ENCODE measurements around the gene EVX2.

Gene EVX2

DNA sequence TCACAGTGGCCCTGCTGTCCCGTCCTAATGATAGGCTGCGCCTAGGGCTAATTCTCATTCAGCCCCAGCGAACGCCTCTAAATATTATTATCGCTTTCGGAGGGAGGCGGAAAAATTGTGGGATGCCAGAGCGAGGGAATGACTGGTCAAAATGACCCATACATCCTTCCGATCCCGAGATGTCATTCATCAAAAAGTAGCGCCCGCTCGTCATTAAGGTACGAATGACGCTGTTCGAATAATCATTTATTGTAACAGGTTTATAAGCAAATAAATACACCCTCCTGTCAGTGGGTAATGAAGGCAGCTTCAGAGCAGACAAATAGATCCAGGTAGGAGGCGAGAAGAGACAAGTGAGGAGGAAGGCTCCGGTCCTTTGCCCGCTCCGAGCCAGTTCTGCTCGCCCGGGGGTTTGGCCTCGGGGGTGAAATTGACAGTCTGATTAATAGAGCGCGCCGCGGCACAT is at the start of gene EVX2:
Gene EVX2, minus strand, starts transcription at position 167 of the 466 bp plus-strand sequence. CDS start 186 bp downstream, outside the sequence.
- Mint-ChIP-seq H3K4me1 (peaks cover 47% of the 10 kb centered on the region), H3K27ac (peak within 1 kb of the TSS in 1 of 2 donors; percentile 93), H3K9me3 (peaks cover 8 to 43% of the 10 kb centered on the region in 2 donors), H3K27me3 (peaks cover 97% of the 10 kb centered on the region), H3K4me3 (peak within 1 kb of the TSS; percentile 15 to 55)
- ATAC-seq: no peak
- DNase-seq: no peak

DNA sequence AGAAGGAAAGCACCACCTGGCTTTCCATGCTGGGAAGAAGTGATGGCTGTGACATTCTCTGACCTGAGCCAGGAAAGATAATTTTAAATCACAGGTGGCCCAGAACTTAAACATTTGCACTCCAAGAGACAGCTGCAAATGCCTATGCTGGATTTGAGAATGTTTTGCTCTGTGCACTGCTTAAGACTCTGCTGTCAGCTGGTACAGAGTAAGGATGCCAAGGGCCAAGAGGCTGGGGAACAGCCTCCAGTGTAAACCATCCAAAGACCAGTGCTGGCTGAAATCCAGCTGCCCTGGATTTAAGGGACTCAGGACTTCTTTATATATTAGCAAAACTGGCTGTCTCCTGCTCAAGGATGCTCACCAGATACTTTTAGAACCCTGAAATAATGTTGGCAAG is 49.6 kb upstream of the EVX2 start:
- ATAC-seq (no peak), DNase-seq (no peak)
- Mint-ChIP-seq H3K27ac (no peak overlapping the region), H3K27me3 (peaks cover 96% of the 10 kb centered on the region), H3K4me3 (no peak overlapping the region), H3K4me1 (peaks cover 43% of the 10 kb centered on the region), H3K9me3 (peaks cover 0 to 3% of the 10 kb centered on the region in 2 donors)

DNA sequence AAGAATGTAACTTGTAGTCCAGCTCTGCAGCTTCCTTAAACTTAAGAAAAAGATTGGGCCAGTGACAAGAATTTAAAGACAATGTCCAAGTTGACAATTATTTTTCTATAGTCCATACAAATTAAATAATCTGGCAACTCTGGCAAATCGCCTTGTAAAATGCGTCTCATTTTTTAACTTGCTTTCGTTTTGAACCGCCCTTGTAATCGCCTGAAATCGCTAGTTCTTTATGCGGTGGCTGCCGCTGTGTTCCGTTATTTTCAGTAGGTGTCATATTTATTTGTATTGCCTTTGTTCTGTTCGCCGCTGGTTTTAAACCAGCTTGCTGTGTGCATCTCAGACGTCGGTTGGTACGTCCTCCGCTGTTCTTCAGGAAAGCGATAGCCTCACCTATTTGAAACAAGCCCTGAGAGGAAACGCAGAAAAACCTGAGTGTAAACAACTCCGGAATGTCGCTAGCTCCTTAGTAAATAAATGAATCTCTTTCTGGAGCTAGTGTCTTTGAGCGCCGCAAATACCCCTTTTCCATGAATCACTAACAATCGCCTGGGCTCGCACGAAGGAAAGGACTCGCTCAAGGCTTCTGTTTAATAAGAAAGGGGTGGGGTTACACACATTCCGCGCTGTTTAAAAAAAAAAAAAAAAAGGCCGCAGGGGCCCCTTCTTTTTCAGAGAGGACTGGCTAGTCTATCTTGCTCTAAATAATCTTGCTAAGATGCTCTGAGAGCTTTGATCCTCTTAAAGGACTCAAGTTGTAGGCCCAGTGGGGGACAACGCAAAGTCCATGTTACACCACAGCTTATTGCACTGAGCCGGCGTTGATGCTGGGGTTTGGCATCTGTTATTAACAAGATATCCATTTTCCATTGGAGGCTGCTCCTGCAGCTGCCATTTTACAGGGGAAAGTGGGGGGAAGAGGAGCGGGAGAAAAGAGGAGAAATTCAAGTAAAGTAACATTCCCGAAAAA is 48.7 kb upstream of the EVX2 start:
- ATAC-seq (no peak), DNase-seq (no peak)
- Mint-ChIP-seq H3K9me3 (no peaks in the 10 kb centered on the region), H3K27ac (peak overlapping the region in 1 of 2 donors; percentile 63), H3K27me3 (peaks cover 96% of the 10 kb centered on the region), H3K4me3 (peak overlapping the region; percentile 72 to 73), H3K4me1 (peaks cover 50% of the 10 kb centered on the region)

DNA sequence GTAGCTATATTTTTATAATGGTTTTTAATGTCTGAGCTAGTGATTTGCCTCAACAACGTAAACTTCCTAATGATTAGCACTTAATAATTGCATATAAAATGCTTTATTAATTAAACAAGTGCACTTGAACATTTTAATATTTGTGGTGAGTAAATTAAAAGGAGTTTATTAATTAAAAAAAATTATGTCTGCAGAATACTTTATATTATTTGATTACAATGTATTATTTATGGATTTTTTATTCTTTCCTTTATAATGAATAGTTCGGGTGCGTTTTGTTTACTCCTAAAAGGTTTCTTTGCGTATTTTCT is 48.0 kb upstream of the EVX2 start:
- Mint-ChIP-seq H3K27me3 (peaks cover 96% of the 10 kb centered on the region), H3K27ac (peak overlapping the region in 1 of 2 donors; percentile 6), H3K4me1 (peaks cover 52% of the 10 kb centered on the region), H3K4me3 (peak overlapping the region; percentile 72 to 73), H3K9me3 (no peaks in the 10 kb centered on the region)
- no peak for DNase-seq
- ATAC-seq: no peak

DNA sequence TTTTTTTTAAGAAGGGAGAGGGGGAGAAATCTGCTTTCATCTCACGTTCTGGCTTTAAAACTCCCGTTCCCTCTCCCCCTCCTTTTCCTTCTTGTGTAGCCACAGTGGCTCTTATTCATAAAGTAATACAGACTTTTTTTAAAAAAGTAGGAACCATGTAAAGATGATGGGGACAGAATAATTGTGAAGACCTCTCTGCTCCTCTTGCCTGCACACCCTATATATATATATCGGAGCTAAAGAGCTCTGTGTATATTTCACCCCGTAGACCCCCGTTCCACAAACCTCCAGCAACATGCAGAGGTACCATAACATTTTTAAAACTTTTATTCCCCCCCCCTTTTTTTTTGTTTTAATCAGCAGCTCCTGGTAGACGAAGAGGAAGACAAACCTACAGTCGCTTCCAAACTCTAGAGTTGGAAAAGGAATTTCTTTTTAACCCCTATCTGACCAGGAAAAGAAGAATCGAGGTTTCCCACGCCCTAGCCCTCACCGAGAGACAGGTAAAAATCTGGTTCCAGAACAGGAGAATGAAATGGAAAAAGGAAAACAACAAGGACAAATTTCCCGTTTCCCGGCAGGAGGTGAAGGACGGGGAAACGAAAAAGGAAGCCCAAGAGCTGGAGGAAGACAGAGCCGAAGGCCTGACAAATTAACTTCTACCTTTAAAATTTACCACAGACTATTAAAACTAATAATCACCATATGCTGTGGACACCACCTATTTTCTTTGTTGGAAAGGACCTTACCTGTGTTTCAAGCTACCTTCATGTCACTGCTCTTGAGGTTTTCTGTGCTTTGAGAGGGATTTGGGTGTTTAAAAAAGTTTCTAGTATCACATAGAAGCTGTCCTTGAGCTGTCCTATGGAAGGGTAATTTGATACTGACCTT is 47.4 kb upstream of the EVX2 start:
- Mint-ChIP-seq H3K27me3 (peaks cover 96% of the 10 kb centered on the region), H3K27ac (peak overlapping the region in 1 of 2 donors; percentile 54), H3K4me1 (peaks cover 52% of the 10 kb centered on the region), H3K4me3 (peak overlapping the region; percentile 45 to 57), H3K9me3 (no peaks in the 10 kb centered on the region)
- ATAC-seq (no peak), DNase-seq (no peak)

DNA sequence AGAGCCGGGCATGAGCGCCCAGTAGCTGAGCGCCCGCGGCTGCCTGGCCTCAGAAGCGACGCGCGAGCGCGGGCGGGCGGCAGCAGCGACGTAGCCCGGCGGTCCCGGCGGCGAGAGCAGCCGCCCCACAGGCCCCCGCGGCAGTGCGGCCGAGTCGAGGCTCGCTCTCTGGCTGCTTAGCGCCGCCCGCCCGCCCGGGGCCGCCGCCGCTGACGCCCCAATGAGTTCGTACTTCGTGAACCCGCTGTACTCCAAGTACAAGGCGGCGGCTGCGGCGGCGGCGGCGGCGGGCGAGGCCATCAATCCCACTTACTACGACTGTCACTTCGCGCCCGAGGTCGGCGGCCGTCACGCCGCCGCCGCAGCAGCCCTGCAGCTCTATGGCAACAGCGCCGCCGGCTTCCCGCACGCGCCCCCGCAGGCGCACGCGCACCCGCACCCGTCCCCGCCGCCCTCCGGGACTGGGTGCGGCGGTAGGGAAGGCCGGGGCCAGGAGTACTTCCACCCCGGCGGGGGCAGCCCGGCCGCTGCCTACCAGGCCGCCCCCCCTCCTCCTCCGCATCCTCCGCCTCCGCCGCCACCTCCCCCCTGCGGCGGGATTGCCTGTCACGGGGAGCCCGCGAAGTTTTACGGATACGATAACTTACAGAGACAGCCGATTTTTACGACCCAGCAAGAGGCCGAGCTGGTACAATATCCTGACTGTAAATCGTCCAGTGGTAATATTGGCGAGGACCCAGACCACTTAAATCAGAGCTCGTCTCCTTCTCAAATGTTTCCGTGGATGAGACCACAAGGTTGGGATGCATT is 46.6 kb upstream of the EVX2 start:
- Mint-ChIP-seq H3K9me3 (no peaks in the 10 kb centered on the region), H3K4me1 (peaks cover 43% of the 10 kb centered on the region), H3K27ac (peak overlapping the region in 1 of 2 donors; percentile 74), H3K27me3 (peaks cover 96% of the 10 kb centered on the region), H3K4me3 (peak overlapping the region; percentile 45 to 70)
- ATAC-seq: peak; percentile 55
- DNase-seq: no peak

DNA sequence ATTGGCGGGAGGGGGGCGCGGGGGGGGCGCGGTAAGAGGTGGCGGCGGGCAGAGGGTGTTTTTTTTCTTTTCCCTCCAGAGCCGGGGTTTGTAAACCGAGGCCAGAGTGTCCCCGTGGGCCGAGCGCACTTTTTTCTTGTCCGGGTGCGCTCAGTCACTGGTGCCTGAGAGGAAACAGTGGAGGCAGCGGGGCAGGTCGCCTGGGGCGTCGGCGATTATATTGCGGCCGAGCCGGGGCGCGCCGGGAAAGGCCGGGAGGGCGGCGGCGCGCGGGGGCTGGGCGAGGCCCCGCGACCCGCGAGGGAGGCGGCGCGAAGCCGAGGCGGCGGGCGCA is 46.0 kb upstream of the EVX2 start:
- DNase-seq: peak in 1 of 2 donors; percentile 11
- no peaks in the 10 kb centered on the region for H3K9me3 Mint-ChIP-seq
- H3K4me3 Mint-ChIP-seq: peak overlapping the region; percentile 41 to 63
- no peak overlapping the region for H3K27ac Mint-ChIP-seq
- ATAC-seq: peak; percentile 21
- peaks cover 96% of the 10 kb centered on the region for H3K27me3 Mint-ChIP-seq
- H3K4me1 Mint-ChIP-seq: peaks cover 40% of the 10 kb centered on the region

DNA sequence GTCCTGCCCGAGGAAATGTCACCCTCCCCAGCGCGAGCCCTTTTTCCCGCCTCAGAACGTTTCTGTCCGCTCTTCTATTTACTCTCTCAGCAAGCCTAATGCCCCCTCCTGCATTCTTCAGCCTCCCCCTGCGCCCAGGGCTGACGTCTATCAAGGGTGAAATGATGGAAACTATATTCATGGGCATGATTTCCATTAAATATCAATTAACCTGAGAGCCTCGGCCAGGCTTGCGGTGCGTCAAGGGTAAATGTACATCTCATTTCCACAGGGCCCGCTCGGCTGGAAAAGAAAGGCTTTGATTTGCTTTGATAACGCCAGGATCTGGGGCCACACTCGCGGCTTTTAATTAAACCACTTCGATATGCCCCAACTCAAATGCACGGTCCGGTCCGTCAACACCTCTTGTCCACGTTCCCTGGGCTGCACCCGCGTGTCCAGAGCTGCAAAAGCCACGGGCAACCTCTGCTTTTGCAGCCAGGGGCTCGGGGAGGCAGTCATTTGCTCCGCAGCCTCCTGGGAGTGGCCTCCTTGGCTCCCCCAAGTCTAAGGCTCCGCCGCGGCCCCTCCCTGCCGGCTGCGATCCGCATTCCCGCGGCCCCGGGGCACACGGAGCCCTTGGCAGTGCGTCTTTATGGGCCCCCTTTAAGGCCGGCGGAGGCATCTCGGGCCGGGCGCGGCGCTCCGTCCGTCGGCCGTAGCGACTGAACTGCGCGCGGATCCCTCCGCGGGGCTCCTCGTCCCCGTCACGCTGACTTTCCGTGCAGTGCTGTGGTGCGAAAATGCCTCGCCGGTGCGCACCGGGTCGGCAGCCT is 45.4 kb upstream of the EVX2 start, which contains the start of gene HOXD8:
Gene HOXD8, plus strand, starts transcription at position 724 of the 815 bp plus-strand sequence. CDS start 662 bp downstream, outside the sequence.
- Mint-ChIP-seq H3K4me3 (peak within 1 kb of the TSS; percentile 63 to 70), H3K27me3 (peaks cover 96% of the 10 kb centered on the region), H3K4me1 (peaks cover 43% of the 10 kb centered on the region), H3K9me3 (no peaks in the 10 kb centered on the region), H3K27ac (peak within 1 kb of the TSS; percentile 61 to 67)
- DNase-seq (peak in 1 of 2 donors; percentile 35), ATAC-seq (peak; percentile 43)

DNA sequence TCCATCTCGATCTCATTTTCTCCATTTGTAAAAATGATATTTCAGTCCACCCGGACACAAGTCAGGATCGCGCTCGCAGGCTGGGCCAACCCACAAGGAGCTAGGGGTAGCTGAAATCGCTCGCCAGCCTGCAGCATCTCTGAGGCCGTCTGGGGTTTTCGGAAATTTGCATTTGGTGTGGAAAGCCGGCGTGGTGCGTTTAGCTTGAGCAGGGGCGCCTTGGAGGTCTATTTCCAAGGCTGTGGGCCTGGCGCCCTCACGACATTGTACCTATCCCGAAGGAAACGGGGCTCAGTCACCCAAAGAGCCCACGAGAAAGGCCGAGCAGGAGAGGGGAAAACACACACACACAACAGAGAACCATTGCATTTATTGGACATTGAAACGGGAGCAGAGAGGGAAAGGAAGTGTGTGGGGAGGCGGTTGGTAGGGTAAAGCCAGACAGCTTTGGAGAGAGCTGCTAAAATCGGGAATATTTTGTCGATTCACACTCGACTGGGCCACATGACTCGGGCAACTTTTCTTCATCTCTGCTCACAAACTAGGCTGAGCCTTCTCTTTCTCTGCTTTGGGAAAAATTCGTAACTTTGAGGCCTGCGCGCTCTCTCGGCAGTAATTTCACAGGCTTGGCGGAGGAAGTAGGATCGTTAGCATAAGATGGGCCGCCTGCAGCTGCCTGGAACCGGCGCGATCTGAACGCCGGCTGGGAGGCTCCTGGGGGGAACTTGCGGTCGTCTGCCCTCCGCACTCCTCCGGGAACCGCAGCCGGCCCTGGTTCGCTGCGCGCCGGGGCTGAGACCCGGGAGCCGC is 44.6 kb upstream of the EVX2 start:
- Mint-ChIP-seq H3K27me3 (peaks cover 96% of the 10 kb centered on the region), H3K9me3 (no peaks in the 10 kb centered on the region), H3K4me3 (peak overlapping the region; percentile 41 to 58), H3K27ac (peak overlapping the region; percentile 61 to 67), H3K4me1 (peaks cover 51% of the 10 kb centered on the region)
- ATAC-seq (no peak), DNase-seq (peak in 1 of 2 donors; percentile 9)

DNA sequence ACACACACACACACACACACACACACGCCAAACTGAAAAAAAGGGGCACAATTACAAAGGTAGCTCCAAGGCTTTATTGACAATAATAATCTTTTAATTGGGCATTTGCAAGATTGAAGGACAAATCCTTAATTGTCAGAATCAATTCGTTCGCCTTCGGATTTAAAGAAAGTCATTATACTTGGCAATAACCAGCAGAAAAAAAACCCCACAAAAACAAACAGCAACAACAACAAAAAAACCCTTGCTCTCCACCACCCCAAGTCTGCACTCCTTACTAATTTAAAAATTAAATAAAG is 44.0 kb upstream of the EVX2 start:
- Mint-ChIP-seq H3K4me3 (no peak overlapping the region), H3K4me1 (peaks cover 51% of the 10 kb centered on the region), H3K27me3 (peaks cover 96% of the 10 kb centered on the region), H3K9me3 (no peaks in the 10 kb centered on the region), H3K27ac (no peak overlapping the region)
- DNase-seq: no peak
- no peak for ATAC-seq

DNA sequence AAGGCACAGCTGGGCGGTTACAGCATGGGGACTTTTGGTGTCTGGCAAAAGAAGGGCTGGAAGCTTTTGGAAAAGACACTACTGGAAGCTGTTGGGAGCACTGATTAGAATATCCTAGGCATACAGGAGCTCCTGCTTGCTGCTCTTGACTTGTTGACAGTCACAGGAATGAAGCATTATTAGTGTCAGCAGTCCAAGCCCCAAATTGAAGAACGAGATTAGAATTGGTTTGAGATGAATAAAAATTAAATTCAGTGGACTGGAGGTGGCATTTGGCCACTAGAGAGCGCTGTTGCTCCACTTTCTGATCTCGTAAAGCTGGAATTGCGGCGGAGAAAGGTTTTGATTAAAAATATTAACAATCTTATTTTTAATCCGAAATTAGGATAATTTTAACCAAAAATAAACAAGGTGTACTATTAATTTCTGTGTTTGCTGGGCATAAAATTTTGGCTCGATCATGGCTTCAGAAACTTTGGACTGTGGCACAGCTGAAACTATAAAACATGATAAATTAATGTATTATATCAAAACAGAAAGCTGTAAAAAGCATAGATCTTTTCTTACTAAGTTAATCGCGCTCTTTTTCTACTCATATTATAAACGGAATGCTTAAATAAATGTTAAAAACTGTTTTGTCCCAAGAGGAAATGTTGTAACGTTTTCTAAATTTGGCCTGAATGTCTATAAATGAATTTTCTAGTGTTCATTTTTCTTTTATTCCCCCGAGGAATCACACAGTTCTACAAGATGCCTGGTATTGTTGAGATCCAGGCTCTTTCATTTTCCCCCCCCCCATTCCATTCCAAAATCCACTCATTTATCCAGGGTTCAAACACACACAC is 43.4 kb upstream of the EVX2 start:
- no peak overlapping the region for H3K4me3 Mint-ChIP-seq
- DNase-seq (peak in 1 of 2 donors; percentile 58), ATAC-seq (no peak)
- peaks cover 45% of the 10 kb centered on the region for H3K4me1 Mint-ChIP-seq
- H3K9me3 Mint-ChIP-seq: no peaks in the 10 kb centered on the region
- H3K27ac Mint-ChIP-seq: no peak overlapping the region
- H3K27me3 Mint-ChIP-seq: peaks cover 96% of the 10 kb centered on the region

DNA sequence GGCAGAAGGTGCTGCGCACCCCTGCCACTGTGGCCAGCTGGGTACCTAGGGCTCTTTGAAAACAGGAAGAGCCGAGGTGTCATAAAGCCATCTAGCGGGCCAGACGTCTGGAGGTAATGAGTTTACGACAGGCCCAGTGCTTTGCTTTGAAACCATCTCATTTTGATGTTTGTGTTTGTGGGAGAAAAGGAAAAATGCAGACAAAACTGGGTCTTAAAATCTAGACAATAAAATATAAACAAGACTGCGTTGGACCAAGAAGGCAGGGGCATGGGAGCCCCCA is 42.0 kb upstream of the EVX2 start:
- peaks cover 42% of the 10 kb centered on the region for H3K4me1 Mint-ChIP-seq
- H3K27me3 Mint-ChIP-seq: peaks cover 95% of the 10 kb centered on the region
- ATAC-seq (no peak), DNase-seq (no peak)
- no peaks in the 10 kb centered on the region for H3K9me3 Mint-ChIP-seq
- no peak overlapping the region for H3K4me3 Mint-ChIP-seq
- no peak overlapping the region for H3K27ac Mint-ChIP-seq

All from stimulated activated naive CD8-positive, alpha-beta T cell treated with anti-CD3 and anti-CD28 coated beads, Interleukin-15, amount 100 ng/mL, for 72 hours (primary cell).